COR-L47 (cell line): Measurements from ENCODE around the gene A1CF.
"Not testable (repeated sequence)": the region's sequence is repeated elsewhere in the genome, so short reads cannot be mapped to it uniquely, and the experiment has no call there.

Experiments used
- DNase-seq: peaks from one replicate; lab custom pipeline; 2025; lab: John Stamatoyannopoulos, UW

Gene A1CF

DNA sequence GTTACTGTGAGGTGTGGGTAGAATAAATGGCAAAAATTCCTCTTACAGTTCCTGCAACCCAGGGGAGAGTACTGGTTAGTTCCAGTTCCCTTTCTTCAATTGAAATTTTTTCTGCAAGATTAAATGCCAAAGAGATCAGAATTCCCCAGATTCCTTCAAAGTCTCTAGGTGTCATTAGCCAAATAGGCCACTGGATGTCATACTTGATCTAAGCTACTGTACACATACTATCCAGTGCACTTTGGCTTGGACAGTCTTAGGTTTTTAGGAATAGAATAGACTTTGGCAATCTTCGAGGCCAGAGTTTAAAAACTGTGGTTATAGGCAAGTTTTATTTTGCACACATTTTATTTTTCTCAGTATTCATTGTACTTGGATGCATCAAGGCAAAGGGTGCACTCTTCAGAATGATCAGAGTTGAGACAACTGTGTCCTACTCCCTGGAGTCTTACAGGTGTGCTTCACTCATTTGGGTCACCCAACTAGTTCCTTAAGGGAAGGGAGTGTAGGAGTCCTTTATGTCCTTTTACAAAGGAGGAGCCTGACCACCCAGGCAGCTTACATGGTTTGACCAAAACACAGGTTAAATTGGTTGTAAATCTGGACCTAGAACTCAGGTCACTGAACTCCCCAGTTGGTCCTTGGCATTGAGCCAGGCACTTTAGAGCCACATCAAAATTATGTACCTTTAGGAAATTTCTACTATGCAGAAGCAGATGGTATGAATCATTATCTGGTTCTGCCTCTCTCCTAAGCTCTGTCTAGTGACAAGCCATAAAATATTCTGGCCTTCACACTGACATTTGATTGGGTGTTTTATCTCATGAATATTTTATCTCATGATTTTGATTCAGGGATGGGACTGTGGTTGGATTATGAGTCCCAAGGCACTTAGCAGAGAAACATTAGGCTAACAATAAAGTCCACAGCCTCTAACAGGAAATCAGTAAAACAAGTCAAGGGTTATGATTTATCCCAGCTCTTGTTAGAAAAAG is 96.2 kb downstream of the A1CF start:
- no peak for DNase-seq

DNA sequence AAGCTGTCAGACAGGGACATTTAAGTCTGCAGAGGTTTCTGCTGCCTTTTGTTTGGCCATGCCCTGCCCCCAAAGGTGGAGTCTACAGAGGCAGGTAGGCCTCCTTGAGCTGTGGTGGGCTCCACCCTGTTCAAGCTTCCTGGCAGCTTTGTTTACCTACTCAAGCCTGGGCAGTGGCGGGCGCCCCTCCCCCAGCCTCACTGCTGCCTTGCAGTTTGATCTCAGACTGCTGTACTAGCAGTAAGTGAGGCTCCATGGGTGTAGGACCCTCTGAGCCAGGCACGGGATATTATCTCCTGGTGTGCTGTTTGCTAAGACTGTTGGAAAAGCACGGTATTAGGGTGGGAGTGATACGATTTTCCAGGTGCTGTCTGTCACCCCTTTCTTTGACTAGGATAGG is 97.5 kb downstream of the A1CF start:
- DNase-seq, result not testable (repeated sequence)

DNA sequence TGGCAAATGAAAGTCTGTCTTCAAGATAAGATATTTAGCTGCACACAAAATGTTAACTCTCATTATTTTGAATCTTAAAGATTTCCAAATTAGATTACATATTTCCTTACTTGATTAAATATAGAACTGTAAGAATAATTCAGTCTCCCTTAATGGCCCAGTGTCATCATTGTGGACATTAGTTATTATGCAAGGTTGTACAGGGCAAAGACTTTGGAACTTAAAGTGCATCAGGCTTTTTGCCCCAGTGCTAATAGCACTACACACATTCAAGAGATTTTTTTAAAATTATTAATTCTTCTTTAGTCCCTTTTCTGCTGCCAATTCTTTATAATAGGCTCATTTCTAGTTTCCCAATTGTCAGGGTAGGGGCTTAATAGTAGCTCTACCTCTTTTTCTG is 103.4 kb downstream of the A1CF start:
- not testable (repeated sequence) for DNase-seq

DNA sequence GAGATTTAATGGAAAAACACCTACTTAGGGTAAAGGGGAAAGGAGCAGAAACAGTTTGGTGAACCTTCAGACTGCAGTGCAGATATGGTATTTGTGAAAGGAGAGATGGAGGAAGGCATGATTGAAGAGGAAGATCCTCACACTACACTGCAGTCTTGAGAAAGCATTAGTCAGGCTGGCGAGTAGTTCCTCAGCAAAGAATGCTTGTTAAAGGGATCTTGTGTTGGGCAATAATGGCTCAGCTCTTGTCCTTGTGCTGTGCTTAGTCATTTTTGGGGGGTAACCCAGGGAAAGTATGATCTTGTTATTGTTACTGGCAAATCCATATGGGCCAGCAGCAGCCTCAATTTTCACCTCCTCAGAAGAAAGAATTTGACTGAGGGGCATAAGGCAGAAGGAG is 105.4 kb downstream of the A1CF start:
- not testable (repeated sequence) for DNase-seq

DNA sequence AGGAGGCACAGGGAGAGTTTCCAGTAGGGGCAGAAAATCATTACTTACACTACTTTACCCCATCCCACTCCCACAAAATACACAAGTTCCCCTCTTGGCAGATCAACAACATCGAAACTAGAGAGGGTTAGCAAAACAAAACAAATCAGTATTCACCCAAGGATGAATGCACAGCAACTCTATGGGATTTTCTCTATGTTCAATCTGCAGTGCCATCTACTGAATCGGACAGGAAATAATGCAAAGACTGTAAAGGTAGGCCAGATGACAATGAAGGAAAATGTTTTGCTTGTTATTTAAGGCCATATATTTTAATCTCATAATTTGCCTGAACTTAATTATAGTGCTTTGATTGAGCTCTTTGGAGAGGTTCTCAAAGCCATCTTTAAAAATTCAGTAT is 110.6 kb downstream of the A1CF start:
- DNase-seq, result not testable (repeated sequence)

DNA sequence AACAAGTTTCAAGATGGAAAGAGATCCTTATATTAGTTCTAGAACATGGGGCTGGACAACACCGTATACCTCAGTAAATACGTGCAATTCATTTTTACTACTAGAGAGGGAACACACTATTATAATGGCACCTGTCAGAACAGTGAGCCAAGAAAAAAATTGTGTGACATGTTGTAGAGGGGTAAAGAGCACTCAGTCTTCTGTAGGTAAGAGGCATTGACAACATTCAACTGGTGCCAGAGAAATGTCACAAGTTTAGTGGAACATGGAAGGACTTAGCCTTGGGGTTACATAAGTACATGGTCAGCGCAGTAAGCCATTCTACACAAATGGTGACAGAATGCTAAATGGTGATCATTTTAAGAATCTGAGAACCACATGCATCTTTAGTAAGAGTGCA is 113.4 kb downstream of the A1CF start:
- not testable (repeated sequence) for DNase-seq

DNA sequence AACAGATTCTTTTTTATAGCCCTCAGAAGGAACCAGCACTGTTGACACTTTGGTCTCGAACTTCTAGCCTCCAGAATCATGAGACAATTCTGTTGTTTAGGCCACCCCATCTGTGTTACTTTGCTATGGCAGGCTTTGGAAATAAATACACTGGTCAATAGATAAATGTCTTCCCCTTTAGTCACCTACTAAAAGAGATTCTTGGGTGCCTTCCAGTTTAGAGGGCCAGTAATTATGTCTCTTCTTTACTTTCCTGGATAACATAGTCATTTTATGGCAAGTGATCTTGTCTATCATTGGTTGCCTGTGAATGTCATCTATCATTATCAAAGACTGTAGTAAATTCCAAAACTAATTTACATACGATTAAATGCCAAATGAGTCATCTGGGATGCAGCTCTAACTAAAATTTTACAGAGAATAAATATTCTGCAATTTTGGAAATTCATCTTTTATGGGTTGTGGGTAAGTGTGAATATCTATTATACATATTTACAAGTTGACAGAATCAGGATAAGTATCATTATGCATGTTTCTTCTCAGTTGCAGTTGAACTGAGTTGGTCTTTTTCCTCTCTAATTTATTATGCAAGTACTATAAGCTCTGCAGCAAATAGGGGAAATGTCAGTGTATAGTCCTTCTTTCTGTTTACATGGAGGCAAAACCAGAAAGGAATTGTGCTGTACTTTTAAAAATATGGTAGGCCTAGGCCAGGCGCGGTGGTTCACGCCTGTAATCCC is 118.5 kb downstream of the A1CF start:
- DNase-seq, result not testable (repeated sequence)
